IMR-90 (cell line): ENCODE results near the gene TCP11. TPM values are rescaled to one million over a fixed set of nuclear protein-coding genes. Genes with fewer than 3 reads are reported as not detected.

ENCODE experiments used
- ATAC-seq: fragments of 200-7000 bp; cut with Tn5 transposase; 2 replicates; pipeline ENCODE4 v1.9.1; 2020; ENCODE audit warnings: low read depth, mild to moderate bottlenecking, moderate library complexity
- BruUV-seq: library from RNA; stranded (reverse); fragments of 400-500 nt; replicated peaks from 2 replicates; lab custom pipeline; 2021; lab: Mats Ljungman, UMichigan
- CTCF ChIA-PET: fragments of 300-600 bp; formaldehyde crosslinking; extraction: SDS; loops from one replicate; lab custom pipeline; 2021; ENCODE audit warnings: antibody characterized with exemption; lab: Yijun Ruan, JAX
- POLR2A ChIA-PET: fragments of 300-600 bp; sonication (Branson Sonifier 250); formaldehyde crosslinking; loops from one replicate; lab custom pipeline; 2022; ENCODE audit warnings: antibody characterized with exemption; ENCODE audit not compliant: unreplicated experiment; lab: Charles Lee
- DNase-seq: peaks from one replicate; pipeline ENCODE4 v3.0.0; 2013
- H2AFZ ChIP-seq: replicated peaks from 2 replicates; pipeline ENCODE3; 2013; ENCODE audit warnings: low read length, mild to moderate bottlenecking; ENCODE audit not compliant: poor library complexity
- H2AK5ac ChIP-seq: 2 replicates; pipeline ENCODE4 v1.6.1; 2013; ENCODE audit warnings: low read depth, low read length, inconsistent platforms
- H2AK9ac ChIP-seq: replicated peaks from 2 replicates; pipeline ENCODE3; 2013; ENCODE audit warnings: mild to moderate bottlenecking, low read depth, low read length, moderate library complexity; ENCODE audit not compliant: poor library complexity
- H2BK120ac ChIP-seq: 2 replicates; pipeline ENCODE4 v1.6.1; 2013; ENCODE audit warnings: low read depth, low read length, inconsistent platforms
- H2BK15ac ChIP-seq: 3 replicates; pipeline ENCODE4 v1.6.1; 2013; ENCODE audit warnings: low read depth, low read length, inconsistent platforms
- H2BK20ac ChIP-seq: 2 replicates; pipeline ENCODE4 v1.6.1; 2013; ENCODE audit warnings: low read depth, mild to moderate bottlenecking, inconsistent platforms, low read length, moderate library complexity
- H2BK5ac ChIP-seq: 2 replicates; pipeline ENCODE4 v1.6.1; 2013; ENCODE audit warnings: mild to moderate bottlenecking, low read depth, low read length, inconsistent platforms; ENCODE audit not compliant: poor library complexity, severe bottlenecking
- H3K14ac ChIP-seq: replicated peaks from 2 replicates; pipeline ENCODE4 v1.6.1; 2013; ENCODE audit warnings: low read depth, low read length, inconsistent platforms
- H3K18ac ChIP-seq: 2 replicates; pipeline ENCODE4 v1.6.1; 2013; ENCODE audit warnings: low read depth, low read length, control low read depth
- H3K23ac ChIP-seq: 2 replicates; pipeline ENCODE4 v1.6.1; 2013; ENCODE audit warnings: low read depth, low read length, inconsistent platforms
- H3K27ac ChIP-seq: 2 replicates; pipeline ENCODE4 v1.5.1; 2013; ENCODE audit warnings: mild to moderate bottlenecking, control low read depth, low read length; ENCODE audit not compliant: insufficient read depth
- H3K27me3 ChIP-seq: 2 replicates; pipeline ENCODE4 v1.6.1; 2013; ENCODE audit warnings: low read length; ENCODE audit not compliant: control insufficient read depth, insufficient read depth
- H3K36me3 ChIP-seq: 2 replicates; pipeline ENCODE4 v1.6.1; 2013; ENCODE audit warnings: low read length, mixed read lengths; ENCODE audit not compliant: control insufficient read depth, insufficient read depth
- H3K4ac ChIP-seq: 2 replicates; pipeline ENCODE4 v1.6.1; 2013; ENCODE audit warnings: low read depth, low read length, inconsistent platforms
- H3K4me1 ChIP-seq: 2 replicates; pipeline ENCODE4 v1.6.1; 2013; ENCODE audit warnings: low read length, mixed read lengths; ENCODE audit not compliant: control insufficient read depth, insufficient read depth
- H3K4me2 ChIP-seq: 2 replicates; pipeline ENCODE4 v1.6.1; 2013; ENCODE audit warnings: low read depth, mild to moderate bottlenecking, control low read depth, low read length, moderate library complexity
- H3K4me3 ChIP-seq: 2 replicates; pipeline ENCODE4 v1.5.1; 2013; ENCODE audit warnings: low read depth, mild to moderate bottlenecking, control low read depth, low read length, moderate library complexity; ENCODE audit not compliant: insufficient read depth
- H3K56ac ChIP-seq: 2 replicates; pipeline ENCODE4 v1.6.1; 2013; ENCODE audit warnings: low read length, inconsistent platforms; ENCODE audit not compliant: insufficient read depth; ENCODE audit errors: extremely low read depth
- H3K79me1 ChIP-seq, 2 experiments: 2 replicates each; pipeline ENCODE4 v1.6.1; 2013; ENCODE audit warnings: low read length in 2 of 2, inconsistent platforms in 1 of 2, low read depth in 1 of 2
- H3K9ac ChIP-seq: 2 replicates; pipeline ENCODE4 v1.6.1; 2013; ENCODE audit warnings: low read depth, low read length, control low read depth
- H3K9me1 ChIP-seq: 2 replicates; pipeline ENCODE4 v1.6.1; 2013; ENCODE audit warnings: low read length, inconsistent platforms; ENCODE audit not compliant: insufficient read depth
- H3K9me3 ChIP-seq: 2 replicates; pipeline ENCODE4 v1.6.1; 2013; ENCODE audit warnings: low read length; ENCODE audit not compliant: control insufficient read depth, insufficient read depth
- H4K20me1 ChIP-seq: 2 replicates; pipeline ENCODE4 v1.6.1; 2013; ENCODE audit warnings: low read length, inconsistent platforms; ENCODE audit not compliant: insufficient read depth
- H4K5ac ChIP-seq: 2 replicates; pipeline ENCODE4 v1.6.1; 2013; ENCODE audit warnings: mild to moderate bottlenecking, low read depth, low read length, control low read depth
- H4K8ac ChIP-seq, 2 experiments: 2 replicates each; pipeline ENCODE4 v1.6.1; 2013; ENCODE audit warnings: low read depth in 2 of 2, low read length in 2 of 2, control low read depth in 1 of 2, inconsistent platforms in 1 of 2
- H4K91ac ChIP-seq: 2 replicates; pipeline ENCODE4 v1.6.1; 2013; ENCODE audit warnings: low read depth, low read length, inconsistent platforms; ENCODE audit not compliant: insufficient read depth
- BHLHE40 ChIP-seq: fragments of 150-350 bp; IDR thresholded peaks from 2 replicates; pipeline ENCODE4 v1.6.1; 2016; ENCODE audit warnings: mild to moderate bottlenecking, low read depth, low read length
- CEBPB ChIP-seq: IDR thresholded peaks from 2 replicates; pipeline ENCODE4 v1.6.1; 2012; ENCODE audit warnings: low read depth, low read length, improper control_type of control experiment
- CHD1 ChIP-seq: IDR thresholded peaks from 2 replicates; pipeline ENCODE4 v1.6.1; 2012; ENCODE audit warnings: low read depth, low read length, improper control_type of control experiment
- ELK1 ChIP-seq: fragments of 150-350 bp; IDR thresholded peaks from 2 replicates; pipeline ENCODE4 v1.6.1; 2016; ENCODE audit warnings: low read depth, mild to moderate bottlenecking, low read length, moderate library complexity, borderline replicate concordance
- FOS ChIP-seq: fragments of 150-350 bp; IDR thresholded peaks from 2 replicates; pipeline ENCODE4 v1.6.1; 2016; ENCODE audit warnings: low read depth, low read length
- MAFK ChIP-seq: IDR thresholded peaks from 2 replicates; pipeline ENCODE4 v1.6.1; 2012; ENCODE audit warnings: low read depth, low read length, improper control_type of control experiment
- MAZ ChIP-seq: IDR thresholded peaks from 2 replicates; pipeline ENCODE4 v1.6.1; 2012; ENCODE audit warnings: low read depth, mild to moderate bottlenecking, low read length, improper control_type of control experiment, moderate library complexity, borderline replicate concordance
- MXI1 ChIP-seq: IDR thresholded peaks from 2 replicates; pipeline ENCODE4 v1.6.1; 2012; ENCODE audit warnings: low read depth, mild to moderate bottlenecking, low read length, moderate library complexity, borderline replicate concordance
- NFE2L2 ChIP-seq: fragments of 150-350 bp; IDR thresholded peaks from 2 replicates; pipeline ENCODE4 v1.6.1; 2016; ENCODE audit warnings: low read depth, mild to moderate bottlenecking, low read length
- POLR2A ChIP-seq: IDR thresholded peaks from 2 replicates; pipeline ENCODE4 v1.6.1; 2012; ENCODE audit warnings: mild to moderate bottlenecking, low read depth, low read length
- RAD21 ChIP-seq: IDR thresholded peaks from 2 replicates; pipeline ENCODE4 v1.6.1; 2012; ENCODE audit warnings: low read length, improper control_type of control experiment
- RCOR1 ChIP-seq: IDR thresholded peaks from 2 replicates; pipeline ENCODE4 v1.6.1; 2012; ENCODE audit warnings: mild to moderate bottlenecking, low read length, improper control_type of control experiment; ENCODE audit not compliant: insufficient replicate concordance
- RFX5 ChIP-seq: IDR thresholded peaks from 2 replicates; pipeline ENCODE4 v1.8.0; 2012; ENCODE audit warnings: low read depth, mild to moderate bottlenecking, low read length, moderate library complexity
- SMC3 ChIP-seq: fragments of 150-350 bp; IDR thresholded peaks from 2 replicates; pipeline ENCODE4 v1.6.1; 2016; ENCODE audit warnings: low read depth, mild to moderate bottlenecking, antibody characterized with exemption, low read length, moderate library complexity
- USF2 ChIP-seq: fragments of 150-350 bp; IDR thresholded peaks from 2 replicates; pipeline ENCODE4 v1.6.1; 2017; ENCODE audit warnings: mild to moderate bottlenecking, antibody characterized with exemption, low read length, low read depth
- WGBS, 2 experiments: methylation state at CpG; one replicate each; pipeline versions ENCODE4 v1.1.5 to v1.1.7; 2013; ENCODE audit warnings: missing lambda C conversion rate in 2 of 2; ENCODE audit not compliant: insufficient read length in 1 of 2; ENCODE audit errors: extremely low coverage in 2 of 2; 5-methylcytosine and 5-hydroxymethylcytosine counted together
- dilution Hi-C: fragments of 300-500 bp; cut with HindIII; formaldehyde crosslinking; loops from one replicate; pipeline ENCODE4 v1.14.3; 2018; ENCODE audit warnings: low sequenced_read_pairs; ENCODE audit not compliant: unreplicated experiment
- in situ Hi-C: fragments of 300-500 bp; cut with MboI; formaldehyde crosslinking; loops from 3 replicates; pipeline ENCODE4 v1.14.3; 2019; ENCODE audit warnings: low sequenced_read_pairs, inconsistent platforms, mixed read lengths
- intact Hi-C: fragments of 100-400 bp; cut with micrococcal nuclease; formaldehyde crosslinking; loops from 2 replicates; pipeline ENCODE4 v1.10.0; 2022
- polyA plus RNA-seq, 3 experiments: library from polyadenylated mRNA; depleted of rRNA; stranded (reverse); fragments of >200 nt; gene quantifications; 2 replicates each; pipeline ENCODE4 v1.2.3, GENCODE V29; 2012; ENCODE audit warnings: low replicate concordance in 1 of 3
- total RNA-seq: library from RNA; depleted of rRNA; stranded (reverse); fragments of >200 nt; gene quantifications from 2 replicates; pipeline ENCODE4 v1.2.3, GENCODE V29; 2012
- TF ChIP-seq, protein P1 (sequence below): conservative IDR thresholded peaks from 2 replicates; pipeline ENCODE4 v1.5.1; 2012; ENCODE audit warnings: mild to moderate bottlenecking, low read depth, low read length, improper control_type of control experiment

TCP11 gene
- total and polyA plus RNA-seq, 2 of the 4 experiments (the other 2 are of a cell fraction) = 0.34 to 0.36 TPM

GRCh38 chr6:35071347-35071994, 69.7 kb downstream of the TCP11 start:
- Histone ChIP-seq H3K4ac (no peak overlapping the region), H3K9me3 (no peaks in the 10 kb centered on the region), H3K27me3 (no peaks in the 10 kb centered on the region), H2AK5ac (no peak overlapping the region), H2BK15ac (no peak overlapping the region), H3K4me3 (no peak overlapping the region), H2BK20ac (no peak overlapping the region), H4K20me1 (no peaks in the 10 kb centered on the region), H3K4me1 (no peaks in the 10 kb centered on the region), H3K79me1 (no peaks in the 10 kb centered on the region), H2AFZ (no peak overlapping the region), H3K4me2 (no peak overlapping the region), H3K27ac (no peak overlapping the region), H3K18ac (no peak overlapping the region), H3K23ac (no peak overlapping the region), H4K5ac (no peak overlapping the region), H3K56ac (no peak overlapping the region), H4K91ac (no peak overlapping the region), H3K14ac (no peak overlapping the region), H2AK9ac (no peak overlapping the region), H2BK120ac (no peak overlapping the region), H2BK5ac (no peak overlapping the region), H3K9ac (no peak overlapping the region), H3K9me1 (0 out of 2 replicates have a peak, but pooled peaks cover 2% of the 10 kb centered on the region), H4K8ac (no peak overlapping the region), H3K36me3 (peaks cover 3% of the 10 kb centered on the region)
- no peak for DNase-seq
- no peak for ATAC-seq
- no TSS peak for BruUV-seq
- ChIA-PET POLR2A (interaction anchor here (0.6 kb wide), 1 partner anchor 18 kb away, joined by 4 read pairs; no protein-coding TSS in a partner anchor), CTCF (no interaction called here)
- 83% methylated on average over 2 of the region's 12 CpGs; no CpG with 5 or more reads in 1 of the 2 experiments for WGBS, 2 experiments
- in situ Hi-C loops (no loop called here), intact Hi-C loops (no loop called here), dilution Hi-C loops (no loop called here)
- TF ChIP-seq USF2 (no peak), SMC3 (no peak), MXI1 (no peak), CHD1 (no peak), RFX5 (no peak), RCOR1 (no peak), FOS (no peak), CEBPB (no peak), MAFK (no peak), BHLHE40 (no peak), MAZ (no peak), ELK1 (no peak), RAD21 (no peak), NFE2L2 (no peak), POLR2A (no peak)
- TF ChIP-seq, protein P1, sequence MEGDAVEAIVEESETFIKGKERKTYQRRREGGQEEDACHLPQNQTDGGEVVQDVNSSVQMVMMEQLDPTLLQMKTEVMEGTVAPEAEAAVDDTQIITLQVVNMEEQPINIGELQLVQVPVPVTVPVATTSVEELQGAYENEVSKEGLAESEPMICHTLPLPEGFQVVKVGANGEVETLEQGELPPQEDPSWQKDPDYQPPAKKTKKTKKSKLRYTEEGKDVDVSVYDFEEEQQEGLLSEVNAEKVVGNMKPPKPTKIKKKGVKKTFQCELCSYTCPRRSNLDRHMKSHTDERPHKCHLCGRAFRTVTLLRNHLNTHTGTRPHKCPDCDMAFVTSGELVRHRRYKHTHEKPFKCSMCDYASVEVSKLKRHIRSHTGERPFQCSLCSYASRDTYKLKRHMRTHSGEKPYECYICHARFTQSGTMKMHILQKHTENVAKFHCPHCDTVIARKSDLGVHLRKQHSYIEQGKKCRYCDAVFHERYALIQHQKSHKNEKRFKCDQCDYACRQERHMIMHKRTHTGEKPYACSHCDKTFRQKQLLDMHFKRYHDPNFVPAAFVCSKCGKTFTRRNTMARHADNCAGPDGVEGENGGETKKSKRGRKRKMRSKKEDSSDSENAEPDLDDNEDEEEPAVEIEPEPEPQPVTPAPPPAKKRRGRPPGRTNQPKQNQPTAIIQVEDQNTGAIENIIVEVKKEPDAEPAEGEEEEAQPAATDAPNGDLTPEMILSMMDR = no peak
